ENCODE data around the gene CATSPER4. TPM values are rescaled to one million over a fixed set of nuclear protein-coding genes. Genes with fewer than 3 reads are reported as not detected.

Gene CATSPER4
- total RNA-seq (2022) (not detected in 2 replicates), Bru-seq, nascent RNA (percentile 14 among the genes with signal in this experiment), BruChase-seq, experiment 1, labeled RNA remaining after a 6-hour chase (percentile 15 among the genes with signal in this experiment), BruChase-seq, experiment 2, labeled RNA remaining after a 2-hour chase (percentile 12 among the genes with signal in this experiment)
- long read RNA-seq, result 0 reads

GRCh38 chr1:26190373-26190987, at the start of gene CATSPER4:
CATSPER4 (plus strand) TSS chr1:26190602; CDS start chr1:26190628, 26 bp downstream.
- intact Hi-C loops (cut with micrococcal nuclease; ENCODE audit: unreplicated experiment), result no loop called here
- CTCF ChIA-PET, result interaction anchor here (0.6 to 1.0 kb wide), 3 partner anchors 13 to 209 kb away, joined by 3 to 4 read pairs (median 4); partner anchors contain the start of genes CEP85 and CNKSR1
- Mint-ChIP-seq H3K36me3 (ENCODE audit: insufficient read depth, unreplicated experiment) (peaks cover 6% of the 10 kb centered on the region), H3K27me3 (ENCODE audit: unreplicated experiment) (peaks cover 18% of the 10 kb centered on the region), H3K4me1 (ENCODE audit: low read depth, unreplicated experiment) (no peaks in the 10 kb centered on the region), H3K9me3 (ENCODE audit: low read depth, unreplicated experiment) (no peaks in the 10 kb centered on the region), H3K27ac (ENCODE audit: unreplicated experiment) (no peak within 1 kb of the TSS), H3K4me3 (ENCODE audit: low read depth, unreplicated experiment) (no peak within 1 kb of the TSS)
- BruUV-seq (replicated peaks), result no TSS peak
- DNase-seq, result no peak
- no peak for TF ChIP-seq CTCF (IDR thresholded peaks at IDR 0.05; ENCODE audit: unreplicated experiment)

GRCh38 chr1:26142159-26142558, 48.2 kb upstream of the CATSPER4 start:
- H3K9me3 Mint-ChIP-seq (ENCODE audit: low read depth, unreplicated experiment), result no peaks in the 10 kb centered on the region
- CTCF ChIA-PET, result interaction anchor here (0.6 to 1.3 kb wide), 2 partner anchors 16 to 179 kb away, joined by 3 read pairs; no protein-coding TSS in a partner anchor
- no peak for TF ChIP-seq CTCF (IDR thresholded peaks at IDR 0.05; ENCODE audit: unreplicated experiment)

GRCh38 chr1:26145041-26145959, 45.1 kb upstream of the CATSPER4 start:
- DNase-seq, result peak; percentile 78
- CTCF ChIA-PET, result interaction anchor here (0.5 to 2.2 kb wide), 15 partner anchors 18 to 250 kb away, joined by 3 to 22 read pairs (median 5); partner anchors contain the start of genes CEP85, CNKSR1 and PDIK1L
- Mint-ChIP-seq H3K4me3 (ENCODE audit: low read depth, unreplicated experiment) (no peak overlapping the region), H3K27ac (ENCODE audit: unreplicated experiment) (no peak overlapping the region), H3K4me1 (ENCODE audit: low read depth, unreplicated experiment) (no peaks in the 10 kb centered on the region), H3K9me3 (ENCODE audit: low read depth, unreplicated experiment) (no peaks in the 10 kb centered on the region), H3K36me3 (ENCODE audit: insufficient read depth, unreplicated experiment) (peaks cover 4% of the 10 kb centered on the region), H3K27me3 (ENCODE audit: unreplicated experiment) (peaks cover 29% of the 10 kb centered on the region)
- peak; percentile 63 for TF ChIP-seq CTCF (IDR thresholded peaks at IDR 0.05; ENCODE audit: unreplicated experiment)
- BruUV-seq (replicated peaks), result no TSS peak
- intact Hi-C loops (cut with micrococcal nuclease; ENCODE audit: unreplicated experiment), result loop anchor here (1.0 to 2.0 kb wide), 2 partner anchors 40 to 108 kb away; no protein-coding TSS in a partner anchor

More at GRCh38 chr1:26142159-26142558, 48.2 kb upstream of the CATSPER4 start:
- intact Hi-C loops (cut with micrococcal nuclease; ENCODE audit: unreplicated experiment), result no loop called here
- BruUV-seq (replicated peaks), result no TSS peak
- no peak overlapping the region for H3K27ac Mint-ChIP-seq (ENCODE audit: unreplicated experiment)
- H3K36me3 Mint-ChIP-seq (ENCODE audit: insufficient read depth, unreplicated experiment), result peaks cover 4% of the 10 kb centered on the region
- no peak overlapping the region for H3K4me3 Mint-ChIP-seq (ENCODE audit: low read depth, unreplicated experiment)
- no peak for DNase-seq
- H3K27me3 Mint-ChIP-seq (ENCODE audit: unreplicated experiment), result no peaks in the 10 kb centered on the region
- H3K4me1 Mint-ChIP-seq (ENCODE audit: low read depth, unreplicated experiment), result no peaks in the 10 kb centered on the region

GRCh38 chr1:26145960-26146294, 44.5 kb upstream of the CATSPER4 start:
- H3K27me3 Mint-ChIP-seq (ENCODE audit: unreplicated experiment), result peaks cover 32% of the 10 kb centered on the region
- H3K9me3 Mint-ChIP-seq (ENCODE audit: low read depth, unreplicated experiment), result no peaks in the 10 kb centered on the region
- intact Hi-C loops (cut with micrococcal nuclease; ENCODE audit: unreplicated experiment), result loop anchor here (1.0 to 2.0 kb wide), 2 partner anchors 41 to 109 kb away; no protein-coding TSS in a partner anchor
- TF ChIP-seq CTCF (IDR thresholded peaks at IDR 0.05; ENCODE audit: unreplicated experiment), result no peak
- no peak for DNase-seq
- CTCF ChIA-PET, result interaction anchor here (1.9 to 2.2 kb wide), 2 partner anchors 33 to 109 kb away, joined by 7 to 22 read pairs; no protein-coding TSS in a partner anchor
- peaks cover 4% of the 10 kb centered on the region for H3K36me3 Mint-ChIP-seq (ENCODE audit: insufficient read depth, unreplicated experiment)
- no TSS peak for BruUV-seq (replicated peaks)
- H3K27ac Mint-ChIP-seq (ENCODE audit: unreplicated experiment), result no peak overlapping the region
- no peak overlapping the region for H3K4me3 Mint-ChIP-seq (ENCODE audit: low read depth, unreplicated experiment)
- H3K4me1 Mint-ChIP-seq (ENCODE audit: low read depth, unreplicated experiment), result no peaks in the 10 kb centered on the region

Measured in Calu3 (cell line).